GM20000 (cell line): ENCODE data around the gene PEMT.

Experiments used
- DNase-seq: peaks from one replicate; pipeline ENCODE4 v3.0.0; 2012; ENCODE audit warnings: low spot score
- CTCF ChIP-seq: IDR thresholded peaks from 2 replicates; pipeline ENCODE4 v1.5.1; 2012; ENCODE audit warnings: mild to moderate bottlenecking, control low read depth; ENCODE audit errors: extremely low read depth, missing control alignments

Gene PEMT

GRCh38 chr17:17506893-17507464 is 84.5 kb downstream of the PEMT start:
- no peak for TF ChIP-seq CTCF
- DNase-seq: no peak

DNA sequence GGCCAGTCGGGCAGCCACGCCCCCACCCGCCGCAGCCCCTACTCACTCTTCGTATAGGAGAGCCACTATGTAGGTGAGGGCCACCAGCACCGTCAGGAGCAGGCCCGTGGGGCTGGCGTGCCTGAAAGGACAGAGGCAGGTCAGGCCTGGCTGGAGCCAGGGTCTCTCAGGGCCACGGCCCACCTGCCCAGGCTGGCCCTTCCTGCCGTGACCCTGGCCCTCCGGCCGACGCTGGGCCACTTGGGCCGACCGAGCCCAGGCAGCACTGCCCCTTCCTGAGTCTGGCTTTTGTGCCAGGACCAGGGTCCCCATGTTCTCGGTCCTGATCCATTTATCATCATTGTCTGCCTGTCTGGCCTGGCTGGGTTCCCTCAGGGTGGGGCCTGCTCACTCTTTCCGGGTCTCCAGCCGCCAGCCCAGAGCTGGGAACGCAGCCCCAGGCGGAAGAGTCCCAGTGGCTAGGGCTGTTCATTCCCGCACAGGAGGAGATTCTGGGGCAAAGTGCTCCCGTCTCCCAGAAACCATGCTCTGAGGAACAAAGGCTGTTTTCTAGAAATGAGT is 85.2 kb downstream of the PEMT start:
- no peak for TF ChIP-seq CTCF
- no peak for DNase-seq

GRCh38 chr17:17505610-17506171 is 85.8 kb downstream of the PEMT start:
- no peak for TF ChIP-seq CTCF
- no peak for DNase-seq

- TF ChIP-seq CTCF: no peak
- no peak for DNase-seq
These were observed 86.4 kb downstream of the PEMT start for GRCh38 chr17:17505151-17505550.

- DNase-seq: no peak
- no peak for TF ChIP-seq CTCF
These were observed 87.0 kb downstream of the PEMT start for GRCh38 chr17:17504341-17505140.

GRCh38 chr17:17503566-17504130 is 87.9 kb downstream of the PEMT start:
- no peak for DNase-seq
- TF ChIP-seq CTCF: no peak
